Suprapubic skin (tissue), 3 donors: ENCODE results near the gene TP53TG5.

Source experiments
- POLR2AphosphoS5 ChIP-seq, 3 donors: sonication (generic); formaldehyde crosslinking; IDR thresholded peaks; one replicate each; pipeline ENCODE4 v1.6.1; 2017; ENCODE audit warnings: antibody characterized with exemption in 3 of 3
- TF ChIP-seq, protein P1 (sequence below), 2 donors: fragments of 200-600 bp in 1 of 2; fragments of 450-650 bp in 1 of 2; sonication (generic) in 1 of 2; IDR thresholded peaks; one replicate each; pipeline ENCODE4 v1.5.1; 2016 to 2019; ENCODE audit warnings: antibody characterized with exemption in 2 of 2, mild to moderate bottlenecking in 1 of 2, moderate library complexity in 1 of 2

DNA sequence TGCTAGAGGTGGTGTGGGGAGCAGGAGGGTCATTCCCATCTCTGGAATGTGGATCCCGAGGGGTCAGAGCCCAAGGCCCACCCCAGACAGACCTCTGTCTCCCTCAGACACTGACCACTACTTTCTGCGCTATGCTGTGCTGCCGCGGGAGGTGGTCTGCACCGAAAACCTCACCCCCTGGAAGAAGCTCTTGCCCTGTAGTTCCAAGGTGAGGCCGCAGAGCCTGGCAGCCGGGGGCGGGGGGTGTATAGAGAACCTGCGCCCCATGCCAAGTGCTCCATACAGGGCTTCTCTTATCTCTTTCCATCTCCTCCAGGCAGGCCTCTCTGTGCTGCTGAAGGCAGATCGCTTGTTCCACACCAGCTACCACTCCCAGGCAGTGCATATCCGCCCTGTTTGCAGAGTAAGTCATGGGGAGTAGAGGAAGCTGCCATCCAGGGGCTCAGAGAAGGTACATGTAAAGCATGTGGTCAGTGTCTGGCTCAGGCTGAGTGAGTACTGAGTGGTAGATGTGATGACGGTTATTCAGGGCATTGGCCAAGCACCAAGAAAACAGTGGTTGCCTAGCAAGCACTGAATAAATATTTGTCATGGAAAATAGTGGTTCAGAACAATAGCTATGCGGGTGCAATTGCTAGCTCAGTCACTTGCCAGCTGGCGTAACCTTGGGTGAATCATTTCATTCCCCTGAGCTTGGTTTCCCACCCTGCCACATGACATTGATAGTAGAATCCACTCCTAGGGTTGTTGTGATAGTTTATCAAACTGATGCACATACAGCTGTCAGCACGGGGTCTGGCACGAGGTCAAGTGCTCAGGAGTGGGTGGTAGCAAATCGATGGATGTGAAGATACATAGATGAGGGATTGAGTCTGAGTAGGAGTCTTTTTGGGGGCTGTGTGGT, 41.3 kb upstream of the TP53TG5 start:
- TF ChIP-seq, protein P1, sequence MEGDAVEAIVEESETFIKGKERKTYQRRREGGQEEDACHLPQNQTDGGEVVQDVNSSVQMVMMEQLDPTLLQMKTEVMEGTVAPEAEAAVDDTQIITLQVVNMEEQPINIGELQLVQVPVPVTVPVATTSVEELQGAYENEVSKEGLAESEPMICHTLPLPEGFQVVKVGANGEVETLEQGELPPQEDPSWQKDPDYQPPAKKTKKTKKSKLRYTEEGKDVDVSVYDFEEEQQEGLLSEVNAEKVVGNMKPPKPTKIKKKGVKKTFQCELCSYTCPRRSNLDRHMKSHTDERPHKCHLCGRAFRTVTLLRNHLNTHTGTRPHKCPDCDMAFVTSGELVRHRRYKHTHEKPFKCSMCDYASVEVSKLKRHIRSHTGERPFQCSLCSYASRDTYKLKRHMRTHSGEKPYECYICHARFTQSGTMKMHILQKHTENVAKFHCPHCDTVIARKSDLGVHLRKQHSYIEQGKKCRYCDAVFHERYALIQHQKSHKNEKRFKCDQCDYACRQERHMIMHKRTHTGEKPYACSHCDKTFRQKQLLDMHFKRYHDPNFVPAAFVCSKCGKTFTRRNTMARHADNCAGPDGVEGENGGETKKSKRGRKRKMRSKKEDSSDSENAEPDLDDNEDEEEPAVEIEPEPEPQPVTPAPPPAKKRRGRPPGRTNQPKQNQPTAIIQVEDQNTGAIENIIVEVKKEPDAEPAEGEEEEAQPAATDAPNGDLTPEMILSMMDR (IDR thresholded peaks at IDR 0.05): no peak
- peak in 1 of 3 donors; percentile 83 for TF ChIP-seq POLR2AphosphoS5 (IDR thresholded peaks at IDR 0.05)
